Activated naive CD4-positive, alpha-beta T cell treated with anti-CD3 and anti-CD28 coated beads, Interleukin-2, amount 50 U/mL, for 72 hours (primary cell): ENCODE results near the gene ZBTB11. TPM values are rescaled to one million over a fixed set of nuclear protein-coding genes. Genes with fewer than 3 reads are reported as not detected.
A peak's percentile ranks its signal among the peaks of the same experiment; 100 is the strongest.
"Not testable (repeated sequence)": the region's sequence is repeated elsewhere in the genome, so short reads cannot be mapped to it uniquely, and the experiment has no call there.

ENCODE experiments used
- ATAC-seq, 2 donors: fragments of 150-1000 bp; cut with Tn5 transposase; 2 replicates each; pipeline ENCODE4 v1.10.0; 2021; ENCODE audit warnings: mild to moderate bottlenecking in 2 of 2, moderate library complexity in 2 of 2
- DNase-seq, 2 donors: peaks; one replicate each; pipeline ENCODE4 v3.0.0; 2021 to 2022; ENCODE audit warnings: low spot score in 2 of 2
- H3K27ac Mint-ChIP-seq, 2 donors: one replicate each; pipeline ENCODE4 v1.8.0; 2022; ENCODE audit warnings: mild to moderate bottlenecking in 2 of 2, mixed read lengths in 2 of 2
- H3K36me3 Mint-ChIP-seq, 2 donors: one replicate each; pipeline ENCODE4 v1.8.0; 2022; ENCODE audit warnings: mixed read lengths in 2 of 2
- H3K9me3 Mint-ChIP-seq, 2 donors: one replicate each; pipeline ENCODE4 v1.8.0; 2022; ENCODE audit warnings: mixed read lengths in 2 of 2
- total RNA-seq, 2 donors: library from RNA; stranded (reverse); gene quantifications; one replicate each; pipeline ENCODE4 v1.2.3, GENCODE V29; 2022

The ZBTB11 gene
- total RNA-seq, 2 donors from 2014 or later = 22.7 to 48.1 TPM

DNA sequence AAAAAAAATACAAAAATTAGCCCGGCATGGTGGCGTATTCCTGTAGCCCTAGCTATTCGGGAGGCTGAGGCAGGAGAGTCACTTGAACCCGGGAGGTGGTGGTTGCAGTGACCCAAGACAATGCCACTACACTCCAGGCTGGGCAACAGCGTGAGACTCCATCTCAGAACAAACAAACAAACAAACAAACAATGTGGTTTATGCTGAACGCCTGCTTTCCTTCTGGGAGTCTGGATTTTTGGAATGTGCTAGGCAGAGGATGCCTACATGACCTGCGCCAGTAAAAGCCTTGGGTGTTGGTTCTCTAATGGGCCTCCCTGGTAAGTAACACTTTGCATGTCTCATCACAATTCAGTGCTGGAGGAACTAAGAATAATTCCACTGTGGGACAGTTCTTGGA lies 59.5 kb downstream of the ZBTB11 start:
- no peaks in the 10 kb centered on the region for H3K36me3 Mint-ChIP-seq
- DNase-seq (no peak), ATAC-seq (no peak)
- no peaks in the 10 kb centered on the region for H3K9me3 Mint-ChIP-seq
- no peak overlapping the region for H3K27ac Mint-ChIP-seq

DNA sequence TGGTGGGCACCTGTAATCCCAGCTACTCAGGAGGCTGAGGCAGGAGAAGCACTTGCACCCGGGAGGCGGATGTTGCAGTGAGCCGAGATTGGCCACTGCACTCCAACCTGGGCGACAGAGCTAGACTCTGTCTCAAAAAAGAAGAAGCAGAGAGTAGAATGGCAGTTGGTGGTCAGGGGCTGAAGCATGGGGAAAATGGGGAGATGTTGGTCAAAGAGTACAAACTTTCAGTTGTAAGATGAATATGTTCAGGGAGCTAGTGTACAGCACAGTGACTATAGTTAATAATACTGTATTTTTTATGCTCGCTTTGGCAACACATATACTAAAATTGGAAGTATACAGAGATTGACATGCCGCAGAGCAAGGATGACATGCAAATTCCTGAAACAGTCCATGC lies 61.4 kb downstream of the ZBTB11 start:
- H3K36me3 Mint-ChIP-seq = no peaks in the 10 kb centered on the region
- ATAC-seq (no peak), DNase-seq (no peak)
- no peaks in the 10 kb centered on the region for H3K9me3 Mint-ChIP-seq
- H3K27ac Mint-ChIP-seq = no peak overlapping the region

DNA sequence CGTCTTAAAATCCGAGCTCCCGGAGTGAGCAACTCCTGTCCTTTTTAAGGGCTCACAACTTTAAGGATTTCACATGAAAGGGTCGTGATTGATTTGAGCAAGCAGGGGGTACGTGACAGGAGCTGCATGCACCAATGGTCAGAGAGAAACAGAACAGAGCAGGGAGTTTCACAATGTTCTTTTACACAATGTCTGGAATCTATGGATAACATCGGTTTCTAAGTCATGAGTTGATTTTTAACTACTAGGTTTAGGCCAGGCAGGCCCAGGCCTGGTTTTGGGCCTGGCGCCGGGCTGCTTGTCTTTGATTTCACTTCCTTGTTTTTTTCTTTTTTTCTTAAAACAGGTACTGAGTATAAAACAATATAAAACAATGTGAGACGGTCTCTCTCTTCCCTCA lies 63.9 kb downstream of the ZBTB11 start:
- not testable (repeated sequence) for H3K9me3 Mint-ChIP-seq, DNase-seq, H3K36me3 Mint-ChIP-seq, ATAC-seq
- peak overlapping the region in 1 of 2 donors; percentile 6 for H3K27ac Mint-ChIP-seq

DNA sequence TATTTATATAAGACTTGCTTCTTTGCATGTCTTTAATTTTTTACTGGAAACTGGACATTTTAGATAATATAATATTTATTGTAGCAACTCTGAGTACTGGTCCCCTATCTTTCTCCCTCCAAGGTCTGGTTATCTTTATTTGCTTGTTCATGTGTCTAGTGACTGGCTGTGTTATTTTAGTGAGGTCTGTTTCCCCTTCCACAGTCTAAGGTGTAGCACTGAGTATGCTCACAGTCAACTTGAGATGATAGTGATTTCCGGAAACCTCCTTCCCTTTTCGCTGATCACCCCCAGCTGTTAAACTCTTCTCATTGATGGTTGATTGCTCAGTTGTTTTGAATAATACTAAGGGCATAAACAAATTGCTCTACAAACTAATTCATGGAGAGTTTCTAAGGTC lies 65.9 kb downstream of the ZBTB11 start:
- no peaks in the 10 kb centered on the region for H3K36me3 Mint-ChIP-seq
- H3K27ac Mint-ChIP-seq = no peak overlapping the region
- ATAC-seq (no peak), DNase-seq (no peak)
- no peaks in the 10 kb centered on the region for H3K9me3 Mint-ChIP-seq

DNA sequence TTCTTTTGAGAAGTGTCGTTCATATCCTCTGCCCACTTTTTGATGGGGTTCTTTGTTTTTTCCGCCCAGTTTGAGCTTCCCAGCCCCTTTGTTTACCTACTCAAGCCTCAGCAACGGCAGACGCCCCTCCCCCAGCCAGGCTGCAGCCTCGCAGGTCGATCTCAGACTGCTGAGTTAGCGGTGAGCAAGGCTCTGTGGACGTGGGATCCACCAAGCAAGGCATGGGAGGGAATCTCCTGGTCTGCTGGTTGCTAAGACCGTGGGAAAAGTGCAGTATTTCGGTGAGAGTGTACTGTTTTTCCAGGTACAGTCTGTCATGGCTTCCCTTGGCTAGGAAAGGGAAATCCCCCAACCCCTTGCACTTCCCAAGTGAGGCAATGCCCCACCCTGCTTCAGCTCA lies 71.5 kb downstream of the ZBTB11 start:
- H3K9me3 Mint-ChIP-seq, ATAC-seq, H3K27ac Mint-ChIP-seq, DNase-seq: not testable (repeated sequence)
- peaks cover 0 to 13% of the 10 kb centered on the region in 2 donors for H3K36me3 Mint-ChIP-seq

DNA sequence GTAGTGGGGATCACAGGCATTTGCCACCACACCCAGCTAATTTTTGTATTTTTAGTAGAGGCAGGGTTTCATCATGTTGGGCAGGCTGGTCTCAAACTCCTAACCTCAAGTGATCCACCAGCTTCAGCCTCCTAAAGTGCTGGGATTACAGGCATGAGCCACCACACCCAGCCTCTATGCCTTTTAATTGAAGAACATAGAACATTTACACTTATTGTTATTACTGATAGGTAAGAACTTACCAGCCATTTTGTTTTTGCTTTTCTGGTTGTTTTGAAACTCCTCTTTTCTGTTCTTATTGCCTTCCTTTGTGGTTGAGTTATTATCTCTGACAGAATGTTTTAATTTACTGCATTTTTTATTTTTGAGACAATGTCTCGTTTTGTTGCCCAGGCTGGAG lies 73.7 kb downstream of the ZBTB11 start:
- no peaks in the 10 kb centered on the region for H3K9me3 Mint-ChIP-seq
- ATAC-seq (no peak), DNase-seq (no peak)
- H3K27ac Mint-ChIP-seq = no peak overlapping the region
- H3K36me3 Mint-ChIP-seq = peaks cover 0 to 13% of the 10 kb centered on the region in 2 donors

DNA sequence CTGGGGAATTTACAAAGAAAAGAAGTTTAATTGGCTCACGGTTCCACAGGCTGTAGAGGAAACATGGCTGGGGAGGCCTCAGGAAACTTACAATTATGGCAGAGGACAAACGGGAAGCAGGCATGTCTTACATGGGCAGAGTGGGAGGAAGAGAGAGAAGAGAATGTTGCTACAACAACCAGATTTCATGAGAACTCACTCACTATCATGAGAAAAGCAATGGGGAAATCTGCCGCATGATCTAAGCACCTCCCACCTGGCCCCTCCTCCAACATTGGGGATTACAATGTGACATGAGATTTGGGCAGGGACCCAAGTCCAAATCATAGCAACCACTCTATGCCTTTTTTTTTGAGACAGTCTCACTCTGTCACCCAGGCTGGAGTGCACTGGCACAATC lies 74.2 kb downstream of the ZBTB11 start:
- Mint-ChIP-seq H3K36me3 (peaks cover 0 to 13% of the 10 kb centered on the region in 2 donors), H3K9me3 (no peaks in the 10 kb centered on the region), H3K27ac (no peak overlapping the region)
- DNase-seq (no peak), ATAC-seq (no peak)

Other genes starting within 250 kb of the ZBTB11 start
- gene SENP7, start 163.9 kb downstream of the ZBTB11 start, total RNA-seq = 10 to 100 TPM; 18.9 to 34.4 TPM
- 10 to 100 TPM; 32.9 to 44.1 TPM for gene TRMT10C, start 115.3 kb downstream of the ZBTB11 start, total RNA-seq
- gene PCNP, start 103.0 kb downstream of the ZBTB11 start, total RNA-seq = 100 to 1,000 TPM; 199 to 209 TPM
- 1,000 to 10,000 TPM; 1,662 to 1,709 TPM for gene RPL24, start 9.6 kb upstream of the ZBTB11 start, total RNA-seq
- gene CEP97, start 47.5 kb upstream of the ZBTB11 start, total RNA-seq = 10 to 100 TPM; 16.1 to 20.0 TPM
- 10 to 100 TPM; 17.3 to 21.4 TPM for gene NXPE3, start 102.1 kb upstream of the ZBTB11 start, total RNA-seq
- gene NFKBIZ, start 172.4 kb upstream of the ZBTB11 start, total RNA-seq = 10 to 100 TPM; 57.3 to 62.6 TPM